Hypothalamus (tissue), 51 donors: Measurements from ENCODE around the gene CD8B2.
"Not testable (repeated sequence)": the region's sequence is repeated elsewhere in the genome, so short reads cannot be mapped to it uniquely, and the experiment has no call there.

Experiments used
- DNase-seq, 51 donors: peaks; one replicate each; lab custom pipeline; 2025; lab: John Stamatoyannopoulos, UW

The CD8B2 gene

GRCh38 chr2:106511476-106511901 lies 24.3 kb downstream of the CD8B2 start:
- peak in 1 of 51 donors; percentile 21 for DNase-seq

- DNase-seq: not testable (repeated sequence)
Observed at GRCh38 chr2:106511934-106512333, 24.8 kb downstream of the CD8B2 start.

DNA sequence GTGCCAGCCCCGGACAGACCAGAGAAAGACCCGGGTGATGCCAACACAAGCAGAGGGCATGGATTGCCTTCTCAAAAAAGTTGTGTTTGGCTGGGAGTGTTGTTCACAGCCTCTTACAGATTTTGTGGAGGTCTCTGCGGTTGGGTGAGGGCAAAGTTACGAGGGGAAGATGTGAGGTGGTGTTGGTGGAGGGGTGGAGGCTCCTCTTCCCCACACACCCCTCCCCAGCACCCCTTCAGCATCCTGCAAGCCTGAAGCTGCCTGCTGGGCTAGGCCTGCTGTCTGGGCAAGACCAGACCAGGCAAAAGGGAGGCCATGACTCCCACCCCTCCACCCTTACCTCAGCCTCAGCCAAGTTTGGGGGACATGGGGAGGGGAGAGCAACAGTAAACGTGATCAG lies 26.2 kb downstream of the CD8B2 start:
- DNase-seq: not testable (repeated sequence)

DNA sequence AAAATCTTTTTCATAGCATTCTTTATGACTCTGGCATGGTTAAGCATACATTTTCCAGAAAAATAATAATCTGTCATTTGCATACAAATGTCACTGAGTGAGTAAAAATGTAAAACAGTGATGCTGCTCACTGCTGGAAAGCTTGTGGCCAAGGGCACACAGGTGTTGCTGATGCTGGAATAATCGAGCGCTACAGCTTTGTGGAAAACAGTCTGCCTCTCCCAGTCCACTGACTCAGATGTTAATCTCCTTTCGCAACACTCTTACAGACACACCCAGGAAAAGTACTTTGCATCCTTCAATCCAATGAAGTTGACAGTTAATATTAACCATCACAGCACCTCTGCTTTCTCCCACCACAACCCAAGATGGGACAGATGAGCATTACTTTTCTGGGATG lies 27.7 kb downstream of the CD8B2 start:
- DNase-seq: not testable (repeated sequence)

GRCh38 chr2:106516436-106516835 lies 29.3 kb downstream of the CD8B2 start:
- no peak for DNase-seq

DNA sequence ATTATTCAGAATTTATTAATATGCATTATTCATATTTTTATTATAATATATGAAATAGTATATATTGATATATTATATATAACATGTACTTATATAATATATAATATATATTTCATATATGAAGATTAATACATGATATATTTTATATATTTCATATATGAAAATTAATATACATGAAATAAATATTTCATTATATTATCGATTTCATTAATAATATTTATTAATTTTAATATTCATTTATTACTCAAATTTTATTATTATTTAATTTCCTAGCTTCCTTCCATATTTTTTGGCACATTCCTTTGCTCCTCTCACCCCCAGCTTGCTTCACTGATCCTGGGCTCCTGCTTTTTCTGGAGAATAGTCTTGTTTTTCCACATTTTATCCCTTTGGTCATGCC lies 29.7 kb downstream of the CD8B2 start:
- no peak for DNase-seq

DNA sequence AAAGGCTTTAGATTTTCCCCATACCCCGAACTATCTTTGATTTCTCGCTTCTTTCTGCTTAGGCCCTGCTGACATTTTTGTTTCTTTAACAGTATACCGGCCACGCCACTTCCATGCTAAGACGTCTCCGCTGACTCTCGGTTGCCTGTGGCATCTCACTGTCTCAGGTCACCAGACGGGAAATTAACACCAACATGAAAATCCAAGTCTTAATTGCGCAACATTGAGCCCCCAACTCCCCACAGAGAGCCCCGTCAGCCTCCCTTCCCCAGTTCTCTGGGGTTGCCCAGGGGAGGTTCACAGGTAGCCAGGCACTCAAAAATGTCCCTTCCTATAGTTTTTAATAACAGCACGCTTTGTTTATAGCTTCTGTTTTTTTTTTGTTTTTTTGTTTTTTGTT lies 30.2 kb downstream of the CD8B2 start:
- DNase-seq: no peak

DNA sequence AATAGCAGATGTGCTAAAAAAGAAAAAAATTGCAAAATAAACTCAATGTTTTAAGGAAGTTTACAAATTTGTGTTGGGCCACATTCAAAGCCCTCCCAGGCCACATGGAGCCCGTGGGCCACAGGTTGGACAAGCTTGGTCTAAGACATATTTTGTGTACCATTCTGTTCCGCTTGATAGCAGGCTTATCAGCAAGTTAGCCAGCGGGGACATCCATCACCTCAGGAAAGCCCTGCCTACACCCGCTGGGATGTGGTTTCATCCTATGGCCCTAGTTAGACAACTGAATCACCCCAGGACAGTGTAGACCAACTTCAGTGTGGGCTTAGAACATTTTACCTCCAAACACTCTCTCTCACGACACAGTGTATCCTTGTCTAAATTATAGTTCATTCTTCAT lies 32.6 kb downstream of the CD8B2 start:
- no peak for DNase-seq

DNA sequence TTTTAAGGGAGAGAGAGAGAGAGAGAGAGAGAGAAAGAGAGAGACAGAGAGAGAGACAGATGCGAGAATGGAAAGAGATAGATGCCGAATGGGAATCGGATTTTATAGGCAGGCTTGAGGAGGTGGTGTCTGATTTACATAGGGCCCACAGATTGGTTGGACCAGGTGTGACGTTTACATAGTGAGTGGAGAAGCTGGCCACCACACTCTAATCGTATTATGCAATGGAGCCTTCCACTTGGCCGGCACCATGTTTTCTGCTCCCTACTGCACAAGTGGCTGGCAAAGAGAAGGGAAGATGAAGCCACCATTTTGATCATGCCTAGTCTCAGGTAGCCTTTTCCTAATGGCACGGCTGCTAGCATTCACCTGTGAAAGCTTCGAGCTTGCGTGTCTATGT lies 33.9 kb downstream of the CD8B2 start:
- DNase-seq: no peak

GRCh38 chr2:106523976-106524665 lies 37.0 kb downstream of the CD8B2 start:
- no peak for DNase-seq

DNA sequence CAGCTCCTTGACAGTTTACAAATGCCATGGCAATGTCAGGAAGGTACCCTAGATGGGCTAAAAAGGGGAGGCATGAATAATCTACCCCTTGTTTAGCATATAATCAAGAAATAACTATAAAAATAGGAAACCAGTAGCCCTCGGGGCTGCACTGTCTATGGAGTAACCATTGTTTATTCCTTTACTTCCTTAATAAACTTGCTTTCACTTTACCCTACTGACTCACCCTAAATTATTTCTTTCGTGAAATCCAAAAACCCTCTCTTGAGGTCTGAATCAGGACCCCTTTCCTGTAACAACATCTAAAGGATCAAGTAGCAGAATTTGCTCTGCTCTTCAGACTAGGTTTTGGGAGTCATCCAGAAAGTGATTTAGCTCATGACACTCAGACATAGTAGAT lies 43.7 kb downstream of the CD8B2 start:
- DNase-seq: no peak

DNA sequence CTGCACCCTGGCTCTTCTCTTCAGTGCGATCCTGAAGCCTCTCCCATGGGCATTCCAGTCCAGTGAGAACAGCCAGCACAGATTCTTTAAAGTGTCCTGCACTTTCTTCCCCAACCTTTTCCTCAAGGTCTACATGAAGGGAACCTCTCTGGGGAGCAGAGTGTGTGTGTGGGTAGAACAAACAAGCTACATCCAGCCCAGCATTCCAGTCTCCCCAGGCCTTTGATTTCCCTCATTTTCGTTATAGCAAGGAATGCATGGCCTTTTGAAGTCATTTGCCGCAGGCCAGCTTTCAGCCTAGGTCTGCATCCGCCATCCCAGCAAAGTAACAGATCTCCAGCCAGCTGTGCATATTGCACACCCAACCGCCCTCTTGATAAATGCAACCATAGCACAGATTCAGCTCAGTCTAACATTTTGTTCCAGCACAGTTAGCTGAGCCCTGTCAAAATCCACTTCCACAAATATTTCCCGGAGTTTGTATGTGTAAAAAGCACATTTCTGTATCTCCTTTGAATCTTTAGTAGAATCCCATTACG lies 44.6 kb downstream of the CD8B2 start:
- no peak for DNase-seq

GRCh38 chr2:106532236-106532635 lies 45.1 kb downstream of the CD8B2 start:
- DNase-seq: no peak

DNA sequence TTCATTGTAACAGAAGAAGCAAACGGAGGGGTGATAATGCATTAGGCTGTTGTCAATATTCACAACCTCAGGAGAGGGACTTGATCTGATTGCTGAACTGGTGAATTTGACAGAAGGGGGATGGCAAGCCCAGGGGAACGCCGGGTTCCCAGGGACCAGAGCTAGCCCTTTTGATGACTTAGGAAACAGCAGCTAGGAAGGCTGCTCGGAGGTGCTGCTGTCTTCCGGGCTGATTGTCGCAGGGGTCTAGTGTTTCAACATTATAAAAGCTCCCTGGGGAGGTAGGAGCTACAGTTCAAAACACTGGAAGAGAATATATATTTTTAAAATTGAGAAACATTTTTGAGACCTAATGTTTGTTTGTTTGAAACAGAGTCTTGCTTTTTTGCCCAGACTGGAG lies 47.3 kb downstream of the CD8B2 start:
- DNase-seq: no peak

- DNase-seq: no peak
Observed at GRCh38 chr2:106536490-106536889, 49.3 kb downstream of the CD8B2 start.

DNA sequence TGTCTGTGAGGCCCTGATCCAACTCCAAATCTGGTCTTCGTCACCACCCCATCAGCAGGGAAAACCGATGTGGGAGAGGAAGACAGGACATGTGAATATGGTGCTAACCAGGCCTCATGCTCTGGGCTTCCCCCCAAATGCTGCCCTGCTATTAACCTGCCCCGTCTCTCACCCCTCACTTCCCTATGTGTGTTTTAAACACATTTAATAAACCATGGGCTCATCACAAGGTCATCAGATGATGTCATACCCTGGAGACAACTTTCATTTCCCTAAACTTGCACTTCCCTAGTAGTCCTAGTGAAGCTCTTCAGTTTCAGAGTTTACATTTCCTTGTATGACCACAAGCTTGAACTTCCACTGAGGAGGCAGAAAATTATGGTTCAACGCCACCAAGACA lies 49.9 kb downstream of the CD8B2 start:
- no peak for DNase-seq

DNA sequence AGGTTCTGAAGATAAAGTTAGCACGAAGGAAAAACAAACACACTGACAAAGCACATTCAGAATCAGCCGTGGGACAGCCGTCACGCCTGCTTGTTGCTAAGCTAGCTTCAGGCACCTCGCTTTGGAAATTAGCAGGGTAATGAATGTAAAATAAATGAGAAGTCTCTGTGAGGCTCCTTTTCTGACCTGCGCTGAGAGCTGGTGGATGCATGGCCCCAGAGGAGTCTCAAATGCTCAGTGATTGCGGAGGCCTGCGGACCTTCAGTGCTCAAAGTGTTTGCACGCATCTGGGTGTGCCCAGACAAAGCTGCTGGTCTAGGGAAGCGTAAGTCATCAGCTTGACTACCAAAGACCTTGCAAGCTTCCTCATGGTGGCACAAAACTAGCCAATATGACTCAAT lies 50.6 kb downstream of the CD8B2 start:
- DNase-seq: no peak

GRCh38 chr2:106540886-106541285 lies 53.7 kb downstream of the CD8B2 start:
- no peak for DNase-seq

- no peak for DNase-seq
Observed at GRCh38 chr2:106541333-106541732, 54.2 kb downstream of the CD8B2 start.

- DNase-seq: peak in 42 of 51 donors; percentile 1 to 69 (median 27)
Observed at GRCh38 chr2:106542746-106543359, 55.7 kb downstream of the CD8B2 start.

- no peak for DNase-seq
Observed at GRCh38 chr2:106545007-106545406, 57.8 kb downstream of the CD8B2 start.

DNA sequence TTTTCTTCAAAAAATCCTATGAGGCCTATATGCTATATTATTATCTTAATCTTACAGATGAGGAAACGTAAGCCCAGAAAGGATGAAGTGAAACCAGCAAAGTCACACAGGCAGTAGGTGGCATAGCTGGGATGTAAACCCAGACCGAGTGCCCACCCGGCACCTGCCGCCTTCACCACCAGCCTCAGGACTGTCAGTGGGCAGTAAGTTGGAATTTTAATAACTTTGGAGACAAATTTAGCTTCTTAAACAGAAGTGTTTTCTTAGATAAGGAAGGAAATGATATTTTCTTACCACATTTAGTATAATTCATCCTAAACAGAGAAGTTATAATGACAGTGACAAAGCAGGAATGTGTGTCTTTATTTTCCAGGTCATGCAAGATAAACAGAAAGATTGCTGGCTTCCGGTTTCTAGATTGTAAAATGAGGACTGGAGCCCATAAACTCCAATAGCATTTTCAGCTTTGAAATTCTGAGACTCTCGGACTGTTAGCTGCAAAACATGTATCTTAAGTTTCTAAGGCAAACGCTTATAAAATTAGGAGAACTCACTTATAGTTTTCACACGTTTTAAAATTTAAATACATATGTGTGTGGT lies 59.3 kb downstream of the CD8B2 start:
- DNase-seq: no peak
